GM10266 (cell line): ENCODE results near the gene DNMT3A.

Experiments used
- DNase-seq: peaks from one replicate; pipeline ENCODE4 v3.0.0; 2012; ENCODE audit errors: extremely low spot score
- TF ChIP-seq, protein P1 (sequence below): IDR thresholded peaks from 2 replicates; pipeline ENCODE4 v1.5.1; 2012; ENCODE audit warnings: mild to moderate bottlenecking, low read depth; ENCODE audit not compliant: control insufficient read depth, insufficient read depth; ENCODE audit errors: missing control alignments

Gene DNMT3A

DNA sequence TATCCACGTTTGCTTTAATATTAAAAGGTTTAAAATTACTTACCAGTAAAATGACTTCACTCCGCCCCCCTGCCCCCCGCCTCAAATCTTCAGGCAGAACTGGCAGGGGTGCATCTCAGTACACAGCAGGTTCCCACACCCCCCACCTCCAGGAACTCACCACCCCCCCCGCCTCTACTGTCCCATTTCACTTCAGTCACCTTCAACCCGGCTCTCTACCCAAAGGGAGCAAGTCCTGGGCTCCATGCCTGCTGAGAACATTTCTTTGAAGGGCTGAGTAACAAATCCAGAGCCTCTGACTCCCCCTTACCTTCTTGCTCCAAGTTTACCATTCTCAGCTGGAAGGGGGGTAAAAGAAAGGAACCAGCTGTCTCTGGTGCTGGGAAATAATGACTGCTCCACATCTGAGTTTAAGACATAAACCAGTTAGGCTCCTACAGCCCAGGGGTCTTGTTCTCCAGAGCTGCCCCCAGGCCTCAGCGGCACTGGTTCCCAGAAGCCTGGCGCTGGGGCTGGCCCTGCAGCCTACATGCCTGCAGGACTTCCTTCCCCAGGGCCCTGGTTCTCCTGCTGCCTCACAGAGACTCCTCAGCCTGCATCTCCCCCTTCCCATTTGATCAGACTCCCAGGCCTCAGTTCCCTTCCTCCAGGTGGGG is 42.8 kb downstream of the DNMT3A start:
- no peak for DNase-seq
- TF ChIP-seq, protein P1, sequence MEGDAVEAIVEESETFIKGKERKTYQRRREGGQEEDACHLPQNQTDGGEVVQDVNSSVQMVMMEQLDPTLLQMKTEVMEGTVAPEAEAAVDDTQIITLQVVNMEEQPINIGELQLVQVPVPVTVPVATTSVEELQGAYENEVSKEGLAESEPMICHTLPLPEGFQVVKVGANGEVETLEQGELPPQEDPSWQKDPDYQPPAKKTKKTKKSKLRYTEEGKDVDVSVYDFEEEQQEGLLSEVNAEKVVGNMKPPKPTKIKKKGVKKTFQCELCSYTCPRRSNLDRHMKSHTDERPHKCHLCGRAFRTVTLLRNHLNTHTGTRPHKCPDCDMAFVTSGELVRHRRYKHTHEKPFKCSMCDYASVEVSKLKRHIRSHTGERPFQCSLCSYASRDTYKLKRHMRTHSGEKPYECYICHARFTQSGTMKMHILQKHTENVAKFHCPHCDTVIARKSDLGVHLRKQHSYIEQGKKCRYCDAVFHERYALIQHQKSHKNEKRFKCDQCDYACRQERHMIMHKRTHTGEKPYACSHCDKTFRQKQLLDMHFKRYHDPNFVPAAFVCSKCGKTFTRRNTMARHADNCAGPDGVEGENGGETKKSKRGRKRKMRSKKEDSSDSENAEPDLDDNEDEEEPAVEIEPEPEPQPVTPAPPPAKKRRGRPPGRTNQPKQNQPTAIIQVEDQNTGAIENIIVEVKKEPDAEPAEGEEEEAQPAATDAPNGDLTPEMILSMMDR = no peak

DNA sequence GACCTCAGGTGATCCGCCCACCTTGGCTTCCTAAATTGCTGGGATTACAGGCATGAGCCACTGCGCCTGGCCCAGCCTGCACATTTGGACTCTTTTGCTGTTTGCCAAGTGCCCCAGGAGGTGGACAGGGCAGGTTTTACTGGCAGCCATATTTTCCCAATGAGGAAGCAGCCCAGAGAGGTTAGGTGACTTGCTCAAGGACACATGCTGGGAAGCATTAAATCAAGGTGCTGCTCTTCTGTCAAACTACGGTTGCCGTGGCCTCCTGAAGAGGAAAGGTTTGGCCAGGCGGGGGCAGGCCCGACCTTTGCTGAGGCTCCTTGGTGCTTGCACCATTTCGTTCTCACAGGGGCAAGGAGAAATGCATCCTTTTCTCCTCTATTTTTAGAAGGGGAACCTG is 44.0 kb downstream of the DNMT3A start:
- no peak for DNase-seq
- TF ChIP-seq, protein P1 = peak; percentile 29

DNA sequence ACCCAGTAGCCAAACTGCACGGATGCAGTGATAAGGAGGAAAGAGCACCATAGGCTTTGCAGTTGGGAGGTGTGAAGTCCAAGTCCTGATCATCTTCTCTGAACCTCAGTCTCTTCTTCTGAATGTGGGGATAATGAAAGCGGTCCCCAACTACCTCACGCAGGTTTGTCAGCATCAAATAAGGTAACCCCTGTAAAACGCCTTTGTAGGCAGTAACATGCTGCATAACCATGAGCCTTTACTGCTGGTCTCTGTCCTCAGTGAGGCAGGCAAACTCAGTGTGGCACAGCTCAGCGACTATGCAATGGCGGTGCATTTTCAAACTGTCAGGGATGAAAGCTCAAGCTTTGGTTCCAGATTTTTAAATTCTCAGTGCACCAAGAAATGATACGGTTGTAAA is 46.1 kb downstream of the DNMT3A start:
- no peak for DNase-seq
- TF ChIP-seq, protein P1 = no peak

DNA sequence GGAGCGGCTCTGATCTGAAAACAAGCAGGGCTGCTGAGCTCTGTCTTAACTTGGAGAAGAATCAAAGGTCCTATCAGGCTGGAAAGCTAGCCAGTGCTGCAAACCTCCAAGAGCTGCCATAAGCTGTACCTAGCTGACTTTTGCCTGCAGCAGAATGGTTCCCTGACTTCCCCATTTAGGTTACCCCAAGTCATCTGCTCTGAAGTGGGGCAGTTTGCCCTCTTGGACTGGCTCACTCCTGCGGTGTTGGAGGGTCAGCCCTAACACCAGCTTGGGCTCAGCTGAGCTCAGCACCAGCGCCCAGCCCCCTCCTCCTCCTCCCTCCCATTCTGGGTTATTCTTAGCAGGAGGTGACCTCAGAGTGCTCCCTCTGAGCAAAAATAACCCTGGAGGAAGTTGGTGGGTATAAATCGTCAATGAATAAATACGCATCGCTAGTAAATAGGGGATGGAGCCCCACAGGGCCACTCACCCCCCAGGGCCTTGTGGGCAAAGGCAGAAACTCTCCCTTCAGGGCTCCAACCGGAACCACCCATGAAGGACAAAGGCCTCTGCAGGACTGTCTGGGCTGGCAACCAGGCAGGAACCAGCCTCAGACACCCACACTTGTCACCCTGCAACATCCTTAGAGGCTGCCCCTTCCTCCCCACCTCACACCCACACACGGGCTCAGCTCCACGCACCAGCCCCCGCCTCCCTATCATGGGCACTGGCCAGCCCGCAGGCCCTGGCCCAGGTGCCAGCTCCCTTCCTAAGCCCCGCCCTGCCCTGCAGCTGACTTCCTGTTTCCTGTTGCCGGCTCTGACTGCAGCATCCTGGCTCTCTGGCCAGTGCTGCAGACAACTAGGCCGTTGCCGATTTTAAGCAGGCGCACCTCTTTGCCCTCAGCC is 46.9 kb downstream of the DNMT3A start:
- TF ChIP-seq, protein P1 = no peak
- peak; percentile 84 for DNase-seq

DNA sequence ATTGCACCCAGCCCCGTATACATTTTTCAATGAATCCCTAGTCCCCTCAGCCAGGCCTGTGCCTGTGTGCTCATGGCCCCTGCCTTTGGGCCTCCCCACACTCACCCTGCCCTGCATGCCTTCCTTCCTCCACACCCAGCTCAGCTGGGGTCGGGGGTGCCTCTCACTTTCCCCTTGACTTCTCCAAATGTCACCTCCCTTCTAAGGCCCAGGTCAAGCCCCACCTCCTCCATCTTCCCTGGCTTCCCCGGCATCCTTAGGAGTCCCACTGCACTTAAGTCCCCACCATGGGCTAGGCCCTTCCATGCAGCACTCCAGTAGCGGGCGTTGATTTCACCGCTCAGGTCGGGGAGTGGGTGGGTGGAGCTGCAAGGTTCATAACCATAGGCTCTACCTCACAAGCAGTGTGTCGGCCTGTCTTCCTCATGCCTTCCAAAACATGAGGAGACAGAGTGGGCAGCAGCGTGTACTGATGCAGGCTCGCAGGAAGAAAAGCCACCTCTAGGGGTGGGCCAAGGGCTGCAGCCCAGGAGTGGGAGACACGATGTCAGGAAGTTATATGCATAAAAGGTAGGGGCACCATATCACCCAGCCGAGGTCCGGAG is 47.7 kb downstream of the DNMT3A start:
- TF ChIP-seq, protein P1 = no peak
- no peak for DNase-seq

DNA sequence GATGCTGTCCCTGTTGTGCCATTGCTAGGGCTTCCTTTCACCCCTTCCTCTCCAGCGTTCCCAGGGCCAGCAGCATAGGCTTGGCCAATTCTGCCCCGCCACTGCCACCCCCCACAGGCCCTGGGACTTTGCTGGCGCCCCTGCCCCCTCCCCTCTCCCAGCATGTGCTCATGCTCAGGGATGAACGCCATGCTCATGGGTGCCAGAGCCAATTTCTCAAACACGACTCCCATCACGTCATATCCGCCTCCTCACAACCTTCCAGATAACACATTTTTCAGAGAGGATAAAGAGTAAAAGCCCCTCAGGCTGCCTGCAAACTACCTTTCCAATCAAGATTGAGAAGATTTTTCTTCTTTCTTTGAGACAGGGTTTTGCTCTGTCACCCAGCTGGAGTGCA is 48.6 kb downstream of the DNMT3A start:
- no peak for DNase-seq
- TF ChIP-seq, protein P1 = no peak

DNA sequence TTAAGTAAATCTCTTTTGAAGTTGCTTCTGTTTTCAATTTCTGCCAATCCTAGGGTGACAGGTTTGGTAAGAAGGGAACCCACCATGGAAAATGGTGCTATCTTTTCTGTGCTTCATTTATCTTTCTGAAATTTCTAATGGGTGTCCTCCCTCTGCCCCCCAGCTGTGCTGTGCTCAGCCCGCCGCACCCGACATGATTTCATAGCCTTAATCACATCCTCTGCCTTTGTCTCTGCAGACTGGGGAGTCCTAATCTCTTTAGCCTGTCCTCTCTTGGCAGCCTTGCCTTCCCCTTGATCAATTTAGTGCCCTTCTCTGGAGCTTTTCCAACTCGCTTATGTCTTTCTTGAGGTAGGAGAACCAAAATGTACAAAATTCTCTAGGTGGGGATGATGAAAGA is 49.3 kb downstream of the DNMT3A start:
- TF ChIP-seq, protein P1 = no peak
- DNase-seq = no peak
